Measurements from ENCODE around the gene PSMC3IP. TPM values are rescaled to one million over a fixed set of nuclear protein-coding genes. Genes with fewer than 3 reads are reported as not detected.
A peak's percentile ranks its signal among the peaks of the same experiment; 100 is the strongest.

Gene PSMC3IP
- total and polyA plus RNA-seq, 7 donors, result 0.26 to 13.3 (median 3.3) TPM

DNA sequence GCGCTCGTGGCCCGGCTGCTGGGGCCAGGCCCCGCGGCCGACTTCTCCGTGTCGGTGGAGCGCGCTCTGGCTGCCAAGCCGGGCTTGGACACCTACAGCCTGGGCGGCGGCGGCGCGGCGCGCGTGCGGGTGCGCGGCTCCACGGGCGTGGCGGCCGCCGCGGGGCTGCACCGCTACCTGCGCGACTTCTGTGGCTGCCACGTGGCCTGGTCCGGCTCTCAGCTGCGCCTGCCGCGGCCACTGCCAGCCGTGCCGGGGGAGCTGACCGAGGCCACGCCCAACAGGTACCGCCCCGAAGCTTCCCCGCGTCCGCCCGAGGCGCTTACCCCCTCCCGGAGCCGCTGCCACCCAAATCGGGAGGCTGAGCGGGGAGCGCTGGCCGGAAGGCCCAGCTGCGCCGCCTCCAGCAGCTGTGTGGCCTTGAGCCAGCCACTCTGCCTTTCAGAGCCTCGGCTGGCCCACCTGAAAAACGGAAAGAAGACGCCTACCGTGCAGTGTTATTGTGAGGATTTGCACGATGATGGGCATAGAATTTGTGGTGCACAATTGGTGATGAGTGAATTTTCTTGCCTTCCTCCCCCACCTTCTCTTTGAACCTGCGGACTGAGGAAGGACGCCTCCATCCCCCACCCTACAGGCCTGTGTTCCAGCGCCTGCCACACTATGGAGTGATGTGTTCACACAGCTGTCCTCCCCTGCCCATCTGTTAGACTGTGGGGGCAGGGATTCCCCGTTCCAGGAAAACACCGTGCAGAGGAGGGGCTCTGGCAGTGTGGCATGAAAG, 41.0 kb downstream of the PSMC3IP start:
- ATAC-seq, result peak; percentile 78 to 85 (median 82)
- Histone ChIP-seq H3K36me3 (ENCODE audit: insufficient read depth in 1 of 2, low read depth in 1 of 2) (peaks cover 0 to 35% of the 10 kb centered on the region in 2 donors), H3K27me3 (ENCODE audit: insufficient read depth in 3 of 3, low read length in 2 of 3) (no peaks in the 10 kb centered on the region), H3K27ac (peak overlapping the region; percentile 92), H3K4me1 (peaks cover 27% of the 10 kb centered on the region), H3K9me3 (no peaks in the 10 kb centered on the region), H3K4me3 (peak overlapping the region; percentile 74)
- TF ChIP-seq CTCF (IDR thresholded peaks at IDR 0.05), result peak; percentile 7
- intact Hi-C loops (cut with DNase I), result no loop called here
- WGBS, 3 donors, result 0 to 1% (median 0%) methylated on average over 41 to 65 of the region's 65 CpGs
- DNase-seq, result peak; percentile 89 to 95

GRCh38 chr17:42536048-42536371, 41.5 kb downstream of the PSMC3IP start, which contains the start of gene NAGLU:
Gene NAGLU (plus strand): TSS chr17:42536241. CDS start chr17:42536273, 32 bp downstream.
- H3K36me3 ChIP-seq (ENCODE audit: insufficient read depth in 1 of 2, low read depth in 1 of 2), result peaks cover 0 to 30% of the 10 kb centered on the region in 2 donors
- intact Hi-C loops (cut with DNase I), result no loop called here
- no peaks in the 10 kb centered on the region for H3K9me3 ChIP-seq
- H3K27me3 ChIP-seq (ENCODE audit: insufficient read depth in 3 of 3, low read length in 2 of 3), result no peaks in the 10 kb centered on the region
- H3K27ac ChIP-seq, result peak within 1 kb of the TSS; percentile 92
- ATAC-seq, result peak; percentile 81 to 84 (median 82)
- WGBS, 3 donors, result 0% methylated on average over 20 to 40 of the region's 40 CpGs
- peaks cover 28% of the 10 kb centered on the region for H3K4me1 ChIP-seq
- DNase-seq, result peak; percentile 98 to 99
- H3K4me3 ChIP-seq, result peak within 1 kb of the TSS; percentile 74
- no peak for TF ChIP-seq CTCF (IDR thresholded peaks at IDR 0.05)

DNA sequence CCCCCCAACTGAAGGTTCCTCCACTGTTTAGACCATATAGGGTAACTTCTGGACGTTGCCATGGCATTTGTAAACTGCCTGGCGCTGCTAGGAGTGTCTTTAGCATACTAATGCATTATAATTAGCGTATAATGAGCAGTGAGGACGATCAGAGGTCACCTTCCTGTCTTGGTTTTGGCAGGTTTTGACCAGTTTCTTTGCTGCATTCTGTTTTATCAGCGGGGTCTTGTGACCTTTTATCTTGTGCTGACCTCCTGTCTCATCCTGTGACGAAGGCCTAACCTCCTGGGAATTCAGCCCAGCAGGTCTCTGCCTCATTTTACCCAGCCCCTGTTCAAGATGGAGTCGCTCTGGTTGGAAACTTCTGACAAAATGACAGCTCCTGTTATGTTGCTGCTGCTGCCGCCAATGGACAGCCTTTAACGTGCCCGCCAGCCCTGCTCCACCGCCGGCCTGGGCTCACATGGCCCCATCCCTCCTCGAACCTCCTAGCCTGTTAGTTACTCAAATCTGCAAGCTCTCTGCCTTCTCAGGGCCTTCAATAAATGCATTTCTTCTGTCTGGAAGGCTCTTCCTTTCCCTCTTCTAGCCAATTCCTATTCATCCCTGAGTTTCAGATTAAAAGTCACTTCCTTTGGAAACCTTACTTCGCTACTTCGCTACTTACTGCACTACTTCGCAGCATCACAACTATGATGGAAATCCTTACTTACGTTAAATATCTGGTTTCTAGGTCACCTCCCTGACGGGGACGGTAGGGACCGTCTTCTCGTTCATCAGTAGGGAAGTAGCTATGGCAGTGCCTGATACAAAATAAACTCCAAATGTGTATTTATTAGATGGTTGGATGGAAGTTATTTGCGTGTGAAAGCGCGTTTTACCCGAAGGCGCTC, 42.1 kb downstream of the PSMC3IP start:
- intact Hi-C loops (cut with DNase I), result no loop called here
- no peaks in the 10 kb centered on the region for H3K9me3 ChIP-seq
- H3K4me3 ChIP-seq, result peak overlapping the region; percentile 74
- no peak for TF ChIP-seq CTCF (IDR thresholded peaks at IDR 0.05)
- 34 to 35% (median 35%) methylated on average over 26 of the region's 26 CpGs for WGBS, 3 donors
- H3K4me1 ChIP-seq, result peaks cover 30% of the 10 kb centered on the region
- H3K36me3 ChIP-seq (ENCODE audit: insufficient read depth in 1 of 2, low read depth in 1 of 2), result peaks cover 0 to 24% of the 10 kb centered on the region in 2 donors
- no peaks in the 10 kb centered on the region for H3K27me3 ChIP-seq (ENCODE audit: insufficient read depth in 3 of 3, low read length in 2 of 3)
- peak overlapping the region; percentile 92 for H3K27ac ChIP-seq
- ATAC-seq (peak in 2 of 4 donors; percentile 0 to 14), DNase-seq (peak in 1 of 2 donors; percentile 45)

GRCh38 chr17:42531455-42532354, 45.8 kb downstream of the PSMC3IP start:
- H3K27me3 ChIP-seq (ENCODE audit: insufficient read depth in 3 of 3, low read length in 2 of 3), result no peaks in the 10 kb centered on the region
- no peaks in the 10 kb centered on the region for H3K9me3 ChIP-seq
- WGBS, 3 donors, result 13 to 21% (median 15%) methylated on average over 41 to 60 of the region's 60 CpGs
- H3K36me3 ChIP-seq (ENCODE audit: insufficient read depth in 1 of 2, low read depth in 1 of 2), result no peaks in the 10 kb centered on the region
- peak overlapping the region; percentile 84 for H3K27ac ChIP-seq
- intact Hi-C loops (cut with DNase I), result no loop called here
- peak; percentile 46 for TF ChIP-seq CTCF (IDR thresholded peaks at IDR 0.05)
- peak overlapping the region; percentile 71 for H3K4me3 ChIP-seq
- DNase-seq (peak; percentile 69 to 88), ATAC-seq (peak; percentile 33 to 42 (median 38))
- peaks cover 27% of the 10 kb centered on the region for H3K4me1 ChIP-seq
